Mucosa of descending colon (tissue), 3 donors: Measurements from ENCODE around the gene TEKT5. TPM values are rescaled to one million over a fixed set of nuclear protein-coding genes. Genes with fewer than 3 reads are reported as not detected.

Experiments used
- ATAC-seq: fragments of 200-7000 bp; cut with Tn5 transposase; one replicate; pipeline ENCODE4 v1.9.1; 2020; ENCODE audit warnings: mild to moderate bottlenecking, moderate library complexity
- DNase-seq, 3 donors: peaks; one replicate each; pipeline ENCODE4 v3.0.0-alpha.2; 2020
- H3K36me3 ChIP-seq: fragments of 200-600 bp; one replicate; pipeline ENCODE4 v1.8.0; 2021; ENCODE audit warnings: low read depth, mild to moderate bottlenecking
- H3K4me1 ChIP-seq: fragments of 200-600 bp; one replicate; pipeline ENCODE4 v1.8.0; 2021; ENCODE audit warnings: low read depth, mild to moderate bottlenecking
- H3K4me3 ChIP-seq: fragments of 200-600 bp; one replicate; pipeline ENCODE4 v1.8.0; 2021; ENCODE audit warnings: mild to moderate bottlenecking
- H3K9me3 ChIP-seq: fragments of 200-600 bp; one replicate; pipeline ENCODE4 v1.8.0; 2021; ENCODE audit warnings: mild to moderate bottlenecking
- intact Hi-C, 2 donors: fragments of 100-400 bp; cut with DNase I in 1 of 2; cut with micrococcal nuclease in 1 of 2; formaldehyde crosslinking; loops; one replicate each; pipeline versions ENCODE4 v1.11.0 to v1.11.1; 2022; cut with DNase I, micrococcal nuclease
- total RNA-seq, 3 donors: library from RNA; stranded (reverse); fragmentation: NEBNext Ultra II Directional in 2 of 3; extraction: Animal tissue kit (Norgen Biotek cat#: 25700) in 2 of 3; gene quantifications; one replicate each; pipeline versions ENCODE4 v1.2.1 to v1.2.4, GENCODE V29; 2021 to 2023
- TF ChIP-seq, protein P1 (sequence below): fragments of 200-600 bp; IDR thresholded peaks from one replicate; pipeline ENCODE4 v1.8.0; 2022; ENCODE audit warnings: antibody characterized with exemption, mild to moderate bottlenecking
- donor health status: DM: no; HTN: no; CAD: no; lungs with moderate emphysema.
- donor health status: DM: no; HTN: no; CAD: no.
- donor health status: DM: no; HTN: yes; CAD: no.

Gene TEKT5
- total RNA-seq, 3 donors from 2014 or later = 0.28 to 0.90 (median 0.46) TPM

DNA sequence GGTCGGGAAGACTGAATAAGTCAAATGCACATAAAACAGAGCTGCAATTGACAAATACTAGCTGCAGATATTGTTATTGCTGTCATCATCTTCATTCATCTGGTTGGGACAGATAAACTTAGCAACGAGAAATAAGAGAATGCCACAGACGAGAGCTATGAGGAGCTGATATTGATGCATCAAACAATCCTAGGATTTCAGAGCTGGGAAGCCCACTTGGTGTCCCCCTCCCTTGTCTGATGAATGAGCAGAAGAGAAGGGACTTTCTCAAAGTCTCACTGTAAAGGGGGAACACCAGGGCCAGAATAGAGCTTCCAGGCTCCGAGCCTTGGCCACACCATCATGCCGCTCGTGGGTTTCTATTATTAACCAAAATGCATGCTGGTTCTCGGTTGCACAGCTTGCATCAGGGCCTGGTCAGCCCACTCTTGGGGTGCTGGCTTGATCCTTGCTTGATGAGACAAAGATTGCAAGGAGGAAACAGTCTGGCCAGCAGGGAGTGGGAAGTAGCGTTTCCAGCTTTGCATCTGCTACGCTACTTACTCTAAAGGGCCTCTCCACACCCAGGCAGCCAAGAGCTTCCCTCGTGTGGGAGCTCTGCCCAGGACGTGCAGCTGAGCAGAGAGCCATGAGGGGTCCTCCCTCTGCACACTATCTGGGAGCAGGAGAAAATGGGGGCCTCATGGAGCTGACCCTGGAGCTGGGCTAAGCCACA, 85.9 kb downstream of the TEKT5 start:
- TF ChIP-seq, protein P1, sequence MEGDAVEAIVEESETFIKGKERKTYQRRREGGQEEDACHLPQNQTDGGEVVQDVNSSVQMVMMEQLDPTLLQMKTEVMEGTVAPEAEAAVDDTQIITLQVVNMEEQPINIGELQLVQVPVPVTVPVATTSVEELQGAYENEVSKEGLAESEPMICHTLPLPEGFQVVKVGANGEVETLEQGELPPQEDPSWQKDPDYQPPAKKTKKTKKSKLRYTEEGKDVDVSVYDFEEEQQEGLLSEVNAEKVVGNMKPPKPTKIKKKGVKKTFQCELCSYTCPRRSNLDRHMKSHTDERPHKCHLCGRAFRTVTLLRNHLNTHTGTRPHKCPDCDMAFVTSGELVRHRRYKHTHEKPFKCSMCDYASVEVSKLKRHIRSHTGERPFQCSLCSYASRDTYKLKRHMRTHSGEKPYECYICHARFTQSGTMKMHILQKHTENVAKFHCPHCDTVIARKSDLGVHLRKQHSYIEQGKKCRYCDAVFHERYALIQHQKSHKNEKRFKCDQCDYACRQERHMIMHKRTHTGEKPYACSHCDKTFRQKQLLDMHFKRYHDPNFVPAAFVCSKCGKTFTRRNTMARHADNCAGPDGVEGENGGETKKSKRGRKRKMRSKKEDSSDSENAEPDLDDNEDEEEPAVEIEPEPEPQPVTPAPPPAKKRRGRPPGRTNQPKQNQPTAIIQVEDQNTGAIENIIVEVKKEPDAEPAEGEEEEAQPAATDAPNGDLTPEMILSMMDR = no peak
- intact Hi-C loops = no loop called here
- H3K4me1 ChIP-seq = peaks cover 5% of the 10 kb centered on the region
- DNase-seq = no peak
- peak; percentile 21 for ATAC-seq
- no peak overlapping the region for H3K4me3 ChIP-seq
- H3K36me3 ChIP-seq = no peaks in the 10 kb centered on the region
- no peaks in the 10 kb centered on the region for H3K9me3 ChIP-seq

DNA sequence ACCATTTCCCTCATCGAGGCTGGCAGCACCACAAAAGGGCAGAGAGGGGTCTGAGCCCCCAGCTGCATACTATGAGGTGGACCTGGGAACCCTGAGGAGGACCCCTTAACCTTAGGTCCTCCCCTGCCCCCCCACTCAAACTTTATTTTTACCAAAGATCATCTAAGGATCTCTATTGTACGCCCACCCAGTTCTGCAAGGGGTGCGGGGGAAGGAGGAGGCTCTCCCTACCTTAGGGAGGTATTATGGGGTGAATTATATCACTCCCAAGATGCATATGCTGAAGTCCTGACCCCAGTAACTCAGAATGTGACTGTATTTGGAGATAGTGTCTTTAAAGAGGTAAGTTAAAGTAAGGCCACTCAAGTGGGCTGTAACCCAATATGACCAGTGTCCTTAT, 87.6 kb downstream of the TEKT5 start:
- ATAC-seq (no peak), DNase-seq (no peak)
- no peaks in the 10 kb centered on the region for H3K9me3 ChIP-seq
- H3K36me3 ChIP-seq = no peaks in the 10 kb centered on the region
- H3K4me1 ChIP-seq = peaks cover 5% of the 10 kb centered on the region
- intact Hi-C loops = no loop called here
- no peak overlapping the region for H3K4me3 ChIP-seq
- TF ChIP-seq, protein P1 = no peak

GRCh38 chr16:10606607-10607006, 88.1 kb downstream of the TEKT5 start:
- Histone ChIP-seq H3K9me3 (no peaks in the 10 kb centered on the region), H3K36me3 (no peaks in the 10 kb centered on the region), H3K4me3 (no peak overlapping the region), H3K4me1 (peaks cover 7% of the 10 kb centered on the region)
- ATAC-seq (no peak), DNase-seq (no peak)
- TF ChIP-seq, protein P1 = no peak
- intact Hi-C loops = no loop called here

GRCh38 chr16:10605636-10606035, 89.1 kb downstream of the TEKT5 start:
- H3K36me3 ChIP-seq = no peaks in the 10 kb centered on the region
- no peaks in the 10 kb centered on the region for H3K9me3 ChIP-seq
- H3K4me1 ChIP-seq = peaks cover 13% of the 10 kb centered on the region
- ATAC-seq (no peak), DNase-seq (no peak)
- H3K4me3 ChIP-seq = no peak overlapping the region
- TF ChIP-seq, protein P1 = no peak
- intact Hi-C loops = no loop called here

DNA sequence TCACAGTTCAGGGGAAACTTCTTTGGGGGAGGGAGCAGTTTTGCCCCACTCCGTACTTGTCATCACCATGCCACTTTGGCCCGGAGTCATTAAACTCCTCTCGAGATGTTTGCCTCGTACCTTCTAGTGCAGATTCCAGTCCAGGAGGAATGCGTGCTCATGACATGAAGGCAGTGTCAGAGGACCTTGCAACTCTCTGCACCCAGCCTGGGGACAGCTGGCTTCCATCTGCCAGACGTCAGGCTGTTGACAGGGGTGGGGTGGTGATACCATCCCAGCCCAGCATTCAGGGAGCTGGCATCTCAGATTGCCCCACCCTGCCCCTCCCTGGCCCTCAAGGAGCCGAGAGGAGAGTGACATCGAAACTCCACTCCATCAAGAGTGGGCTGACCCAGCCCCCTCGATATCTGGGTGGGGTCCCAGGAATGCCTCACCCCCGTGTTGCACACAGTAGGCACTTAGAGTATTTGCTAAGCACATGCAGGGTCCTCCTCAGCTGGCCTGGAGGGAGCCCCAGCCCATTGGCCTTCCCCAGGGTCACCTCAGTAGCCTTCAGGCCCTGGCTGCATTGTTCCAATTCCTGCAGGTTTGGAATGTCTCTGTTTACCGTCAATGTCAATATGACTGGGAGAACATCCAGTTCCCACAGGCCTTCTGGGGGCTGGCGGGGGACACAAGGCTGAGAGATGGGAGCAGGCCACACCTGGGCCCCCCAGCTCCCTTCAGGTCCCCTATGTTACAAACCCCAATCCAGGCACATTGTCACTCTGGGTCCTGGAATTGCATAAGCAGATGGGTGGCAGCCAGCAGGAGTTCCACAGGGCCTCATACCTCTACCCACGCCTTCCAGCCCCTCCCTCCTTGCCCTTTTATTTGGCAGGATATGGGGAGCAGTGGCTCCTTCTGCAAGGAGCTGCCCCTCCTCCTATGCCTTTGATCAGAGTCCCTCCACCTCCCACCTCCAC, 93.0 kb downstream of the TEKT5 start:
- intact Hi-C loops = no loop called here
- H3K9me3 ChIP-seq = no peaks in the 10 kb centered on the region
- peaks cover 43% of the 10 kb centered on the region for H3K4me1 ChIP-seq
- no peaks in the 10 kb centered on the region for H3K36me3 ChIP-seq
- ATAC-seq = peak; percentile 41
- TF ChIP-seq, protein P1 = no peak
- peak; percentile 69 to 76 (median 75) for DNase-seq
- no peak overlapping the region for H3K4me3 ChIP-seq
